HUES48 (cell line): Measurements from ENCODE around the gene AFF3.

ENCODE experiments used
- H3K27ac ChIP-seq: one replicate; pipeline ENCODE4 v1.7.0; 2013; ENCODE audit warnings: low read depth, low read length, inconsistent platforms
- H3K27me3 ChIP-seq: 2 replicates; pipeline ENCODE4 v1.6.1; 2013; ENCODE audit warnings: mild to moderate bottlenecking, low read length; ENCODE audit not compliant: control insufficient read depth, insufficient read depth
- H3K36me3 ChIP-seq: 2 replicates; pipeline ENCODE4 v1.6.1; 2013; ENCODE audit warnings: low read length; ENCODE audit not compliant: control insufficient read depth, insufficient read depth
- H3K4me1 ChIP-seq: 2 replicates; pipeline ENCODE4 v1.6.1; 2013; ENCODE audit warnings: mild to moderate bottlenecking, low read length; ENCODE audit not compliant: control insufficient read depth, insufficient read depth
- H3K4me3 ChIP-seq: 2 replicates; pipeline ENCODE4 v1.5.1; 2013; ENCODE audit warnings: mild to moderate bottlenecking, low read depth, low read length
- H3K9ac ChIP-seq: 2 replicates; pipeline ENCODE4 v1.6.1; 2013; ENCODE audit warnings: mild to moderate bottlenecking, low read depth, low read length, moderate library complexity
- H3K9me3 ChIP-seq: 2 replicates; pipeline ENCODE4 v1.6.1; 2013; ENCODE audit warnings: low read length; ENCODE audit not compliant: control insufficient read depth, insufficient read depth

Gene AFF3

GRCh38 chr2:99598441-99598840 is 543.9 kb downstream of the AFF3 start:
- H3K4me1 ChIP-seq: peaks cover 3% of the 10 kb centered on the region; the same call in 1 of the 2 replicates
- H3K27me3 ChIP-seq: no peaks in the 10 kb centered on the region
- no peak overlapping the region for H3K9ac ChIP-seq
- H3K4me3 ChIP-seq: no peak overlapping the region
- no peaks in the 10 kb centered on the region for H3K36me3 ChIP-seq
- H3K9me3 ChIP-seq: no peaks in the 10 kb centered on the region
- no peak overlapping the region for H3K27ac ChIP-seq

- Histone ChIP-seq H3K4me3 (no peak overlapping the region), H3K36me3 (no peaks in the 10 kb centered on the region), H3K27me3 (no peaks in the 10 kb centered on the region), H3K4me1 (peaks cover under 1% of the 10 kb centered on the region; the same call in 1 of the 2 replicates), H3K9ac (no peak overlapping the region), H3K27ac (no peak overlapping the region), H3K9me3 (no peaks in the 10 kb centered on the region)
Observed at GRCh38 chr2:99597616-99598015, 544.8 kb downstream of the AFF3 start.

GRCh38 chr2:99595373-99595772 is 547.0 kb downstream of the AFF3 start:
- no peaks in the 10 kb centered on the region for H3K4me1 ChIP-seq
- no peaks in the 10 kb centered on the region for H3K9me3 ChIP-seq
- no peak overlapping the region for H3K4me3 ChIP-seq
- no peak overlapping the region for H3K9ac ChIP-seq
- no peaks in the 10 kb centered on the region for H3K36me3 ChIP-seq
- H3K27me3 ChIP-seq: no peaks in the 10 kb centered on the region
- no peak overlapping the region for H3K27ac ChIP-seq

GRCh38 chr2:99593692-99594427 is 548.5 kb downstream of the AFF3 start:
- no peaks in the 10 kb centered on the region for H3K27me3 ChIP-seq
- no peaks in the 10 kb centered on the region for H3K36me3 ChIP-seq
- H3K9ac ChIP-seq: no peak overlapping the region

GRCh38 chr2:99576775-99577174 is 565.6 kb downstream of the AFF3 start:
- no peaks in the 10 kb centered on the region for H3K27me3 ChIP-seq

More at GRCh38 chr2:99593692-99594427, 548.5 kb downstream of the AFF3 start:
- no peak overlapping the region for H3K4me3 ChIP-seq
- H3K9me3 ChIP-seq: no peaks in the 10 kb centered on the region
- no peak overlapping the region for H3K27ac ChIP-seq
- no peaks in the 10 kb centered on the region for H3K4me1 ChIP-seq

GRCh38 chr2:99573634-99574251 is 568.6 kb downstream of the AFF3 start:
- no peaks in the 10 kb centered on the region for H3K36me3 ChIP-seq
- H3K9ac ChIP-seq: no peak overlapping the region

More at GRCh38 chr2:99576775-99577174, 565.6 kb downstream of the AFF3 start:
- Histone ChIP-seq H3K36me3 (no peaks in the 10 kb centered on the region), H3K9me3 (no peaks in the 10 kb centered on the region), H3K4me3 (no peak overlapping the region), H3K9ac (no peak overlapping the region), H3K27ac (no peak overlapping the region), H3K4me1 (peaks cover 17% of the 10 kb centered on the region)

GRCh38 chr2:99572373-99573164 is 569.8 kb downstream of the AFF3 start:
- no peaks in the 10 kb centered on the region for H3K9me3 ChIP-seq
- peak overlapping the region; percentile 25 for H3K27ac ChIP-seq
- H3K27me3 ChIP-seq: no peaks in the 10 kb centered on the region
- H3K4me3 ChIP-seq: no peak overlapping the region
- H3K9ac ChIP-seq: no peak overlapping the region
- H3K4me1 ChIP-seq: peaks cover 21% of the 10 kb centered on the region
- H3K36me3 ChIP-seq: no peaks in the 10 kb centered on the region

More at GRCh38 chr2:99573634-99574251, 568.6 kb downstream of the AFF3 start:
- Histone ChIP-seq H3K9me3 (no peaks in the 10 kb centered on the region), H3K27me3 (no peaks in the 10 kb centered on the region), H3K27ac (no peak overlapping the region), H3K4me3 (no peak overlapping the region), H3K4me1 (peaks cover 21% of the 10 kb centered on the region)

GRCh38 chr2:99571954-99572353 is 570.4 kb downstream of the AFF3 start:
- Histone ChIP-seq H3K36me3 (no peaks in the 10 kb centered on the region), H3K9ac (no peak overlapping the region), H3K27me3 (no peaks in the 10 kb centered on the region), H3K4me3 (no peak overlapping the region), H3K9me3 (no peaks in the 10 kb centered on the region), H3K4me1 (peaks cover 21% of the 10 kb centered on the region), H3K27ac (peak overlapping the region; percentile 37)

GRCh38 chr2:99571533-99571932 is 570.9 kb downstream of the AFF3 start:
- Histone ChIP-seq H3K4me1 (peaks cover 21% of the 10 kb centered on the region), H3K4me3 (no peak overlapping the region), H3K9ac (no peak overlapping the region), H3K27ac (peak overlapping the region; percentile 37), H3K36me3 (no peaks in the 10 kb centered on the region), H3K9me3 (no peaks in the 10 kb centered on the region), H3K27me3 (no peaks in the 10 kb centered on the region)

GRCh38 chr2:99571021-99571420 is 571.4 kb downstream of the AFF3 start:
- Histone ChIP-seq H3K27me3 (no peaks in the 10 kb centered on the region), H3K9me3 (no peaks in the 10 kb centered on the region), H3K4me3 (no peak overlapping the region), H3K27ac (no peak overlapping the region), H3K4me1 (peaks cover 21% of the 10 kb centered on the region), H3K36me3 (no peaks in the 10 kb centered on the region), H3K9ac (no peak overlapping the region)

- Histone ChIP-seq H3K4me1 (peaks cover 29% of the 10 kb centered on the region), H3K9ac (no peak overlapping the region), H3K4me3 (no peak overlapping the region), H3K9me3 (no peaks in the 10 kb centered on the region), H3K27ac (no peak overlapping the region), H3K36me3 (no peaks in the 10 kb centered on the region), H3K27me3 (no peaks in the 10 kb centered on the region)
Observed at GRCh38 chr2:99569386-99569785, 573.0 kb downstream of the AFF3 start.
